ENCODE measurements around the gene SELENOP.

SELENOP gene, protein sequence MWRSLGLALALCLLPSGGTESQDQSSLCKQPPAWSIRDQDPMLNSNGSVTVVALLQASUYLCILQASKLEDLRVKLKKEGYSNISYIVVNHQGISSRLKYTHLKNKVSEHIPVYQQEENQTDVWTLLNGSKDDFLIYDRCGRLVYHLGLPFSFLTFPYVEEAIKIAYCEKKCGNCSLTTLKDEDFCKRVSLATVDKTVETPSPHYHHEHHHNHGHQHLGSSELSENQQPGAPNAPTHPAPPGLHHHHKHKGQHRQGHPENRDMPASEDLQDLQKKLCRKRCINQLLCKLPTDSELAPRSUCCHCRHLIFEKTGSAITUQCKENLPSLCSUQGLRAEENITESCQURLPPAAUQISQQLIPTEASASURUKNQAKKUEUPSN

DNA sequence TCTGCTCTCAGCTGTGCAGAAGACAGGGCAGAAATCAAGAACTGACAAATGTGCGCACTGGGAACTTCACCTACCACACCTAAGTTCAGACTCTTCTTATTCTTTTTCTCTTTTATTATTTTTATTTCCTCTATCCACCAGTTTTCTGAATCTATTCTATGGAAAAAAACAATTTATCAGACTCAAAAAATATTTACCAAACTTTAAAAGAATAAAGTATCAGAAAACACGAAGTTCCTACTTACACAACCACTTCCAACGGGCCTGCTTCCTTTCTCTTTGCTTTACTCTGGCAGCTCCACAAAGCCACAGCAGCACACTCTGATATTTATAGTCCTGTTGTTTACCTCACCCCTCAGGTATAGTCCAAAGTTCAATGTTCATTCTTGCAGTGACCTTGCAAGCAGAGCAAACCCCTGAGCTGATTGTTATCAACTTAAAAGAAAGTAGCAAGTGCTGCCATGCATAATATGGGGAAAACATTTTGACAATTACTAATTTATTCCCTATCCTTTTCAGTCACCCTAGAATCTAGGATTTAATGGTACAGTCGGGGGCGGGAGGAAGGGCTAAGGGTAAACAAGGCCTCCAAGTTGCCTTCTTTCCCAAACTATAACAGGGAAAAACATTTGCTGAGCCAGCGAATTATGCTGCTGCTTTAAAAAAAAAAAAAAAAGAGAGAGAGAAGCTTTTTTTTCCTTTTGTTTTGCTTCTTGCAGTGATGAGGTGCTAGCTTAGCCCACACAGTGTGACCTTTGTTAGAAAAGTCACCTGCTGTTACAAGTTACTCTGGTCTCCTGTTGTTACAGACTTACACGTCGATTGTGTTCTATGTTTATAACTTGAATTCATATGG, at the start of gene SELENOP:
Gene SELENOP (minus strand): TSS at position 302 of the 856 bp plus-strand sequence. CDS start 3,539 bp downstream, outside the sequence.
- H3K4me3 ChIP-seq (ENCODE audit: insufficient read length, low read depth), result peak within 1 kb of the TSS; percentile 25
- no peaks in the 10 kb centered on the region for H3K4me1 ChIP-seq (ENCODE audit: insufficient read depth, insufficient read length)
- no peaks in the 10 kb centered on the region for H3K9me3 ChIP-seq (ENCODE audit: insufficient read depth, low read length)
- TF ChIP-seq SUZ12 (IDR thresholded peaks at IDR 0.05; ENCODE audit: extremely low read depth, insufficient read depth, insufficient read length) (no peak), YY1 (IDR thresholded peaks at IDR 0.05; ENCODE audit: insufficient read depth, insufficient read length) (no peak), ZNF274 (IDR thresholded peaks at IDR 0.05; ENCODE audit: low read depth, low read length) (no peak)
- H3K9ac ChIP-seq (ENCODE audit: insufficient read length, low read depth), result no peak within 1 kb of the TSS
- no peaks in the 10 kb centered on the region for H3K27me3 ChIP-seq (ENCODE audit: insufficient read depth, insufficient read length)
- DNase-seq (ENCODE audit: low read depth, low spot score), result peak; percentile 36
- no peaks in the 10 kb centered on the region for H3K36me3 ChIP-seq (ENCODE audit: insufficient read depth, insufficient read length, low read length)

GRCh38 chr5:42858687-42859086, 47.0 kb upstream of the SELENOP start:
- H3K9me3 ChIP-seq (ENCODE audit: insufficient read depth, low read length), result peaks cover 5% of the 10 kb centered on the region; the same call in 1 of the 2 replicates
- no peak overlapping the region for H3K4me3 ChIP-seq (ENCODE audit: insufficient read length, low read depth)
- DNase-seq (ENCODE audit: low read depth, low spot score), result no peak
- H3K9ac ChIP-seq (ENCODE audit: insufficient read length, low read depth), result no peak overlapping the region
- TF ChIP-seq YY1 (IDR thresholded peaks at IDR 0.05; ENCODE audit: insufficient read depth, insufficient read length) (no peak), SUZ12 (IDR thresholded peaks at IDR 0.05; ENCODE audit: extremely low read depth, insufficient read depth, insufficient read length) (no peak), ZNF274 (IDR thresholded peaks at IDR 0.05; ENCODE audit: low read depth, low read length) (no peak)
- no peaks in the 10 kb centered on the region for H3K4me1 ChIP-seq (ENCODE audit: insufficient read depth, insufficient read length)
- H3K27me3 ChIP-seq (ENCODE audit: insufficient read depth, insufficient read length), result no peaks in the 10 kb centered on the region
- H3K36me3 ChIP-seq (ENCODE audit: insufficient read depth, insufficient read length, low read length), result no peaks in the 10 kb centered on the region

DNA sequence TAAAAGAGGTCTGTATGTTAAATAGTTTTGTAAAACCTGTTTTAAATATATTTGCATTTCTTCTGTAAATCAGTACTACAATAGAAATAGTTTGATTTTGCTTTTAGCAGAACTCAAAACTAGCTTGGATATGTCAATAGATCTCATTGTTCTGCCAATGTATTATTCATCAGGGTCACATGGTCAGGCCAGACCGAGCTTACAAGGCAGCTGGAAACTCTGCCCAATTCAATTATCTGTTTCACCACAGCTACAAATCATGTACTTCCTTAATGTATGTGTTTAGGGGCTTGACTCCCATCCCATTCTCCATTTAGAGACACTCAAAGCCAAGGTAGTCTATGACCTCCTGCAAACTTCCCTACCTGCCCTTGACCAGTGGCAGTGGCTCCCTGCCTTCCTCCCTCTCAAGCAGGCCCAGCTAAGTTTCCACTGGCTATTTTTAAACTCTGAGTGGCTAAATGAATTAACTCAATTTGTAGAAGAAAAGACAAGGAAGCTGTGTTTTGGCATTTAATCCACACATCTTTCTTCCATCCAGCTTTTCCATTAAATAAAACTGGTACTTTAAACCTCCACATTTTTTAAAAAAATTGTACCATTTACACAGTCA, 46.4 kb upstream of the SELENOP start:
- H3K4me1 ChIP-seq (ENCODE audit: insufficient read depth, insufficient read length), result no peaks in the 10 kb centered on the region
- H3K36me3 ChIP-seq (ENCODE audit: insufficient read depth, insufficient read length, low read length), result no peaks in the 10 kb centered on the region
- DNase-seq (ENCODE audit: low read depth, low spot score), result no peak
- no peak for TF ChIP-seq ZNF274 (IDR thresholded peaks at IDR 0.05; ENCODE audit: low read depth, low read length)
- TF ChIP-seq YY1 (IDR thresholded peaks at IDR 0.05; ENCODE audit: insufficient read depth, insufficient read length), result no peak
- no peak for TF ChIP-seq SUZ12 (IDR thresholded peaks at IDR 0.05; ENCODE audit: extremely low read depth, insufficient read depth, insufficient read length)
- H3K4me3 ChIP-seq (ENCODE audit: insufficient read length, low read depth), result no peak overlapping the region
- H3K27me3 ChIP-seq (ENCODE audit: insufficient read depth, insufficient read length), result no peaks in the 10 kb centered on the region
- peaks cover 5% of the 10 kb centered on the region; the same call in 1 of the 2 replicates for H3K9me3 ChIP-seq (ENCODE audit: insufficient read depth, low read length)
- no peak overlapping the region for H3K9ac ChIP-seq (ENCODE audit: insufficient read length, low read depth)

DNA sequence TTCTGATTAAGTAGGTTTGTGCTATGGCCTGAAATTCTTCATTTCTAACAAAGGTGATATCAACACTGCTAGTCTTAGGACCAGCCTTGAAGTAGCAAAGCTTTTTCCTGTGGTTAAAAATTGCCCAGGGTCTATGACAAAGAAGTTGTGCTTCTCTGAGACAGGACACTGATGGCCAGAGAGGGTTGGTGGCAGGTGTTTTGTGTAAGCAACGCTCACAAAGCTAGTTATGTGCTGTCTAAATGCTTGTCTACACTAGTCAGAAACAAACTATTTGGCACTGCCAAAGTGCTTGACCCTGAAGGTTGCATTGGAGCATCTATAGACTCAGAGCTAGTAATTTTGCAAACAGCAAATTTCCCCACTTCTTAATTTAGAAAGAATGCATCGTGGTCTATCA, 44.1 kb upstream of the SELENOP start:
- DNase-seq (ENCODE audit: low read depth, low spot score), result no peak
- no peaks in the 10 kb centered on the region for H3K36me3 ChIP-seq (ENCODE audit: insufficient read depth, insufficient read length, low read length)
- H3K9ac ChIP-seq (ENCODE audit: insufficient read length, low read depth), result no peak overlapping the region
- H3K27me3 ChIP-seq (ENCODE audit: insufficient read depth, insufficient read length), result no peaks in the 10 kb centered on the region
- no peak overlapping the region for H3K4me3 ChIP-seq (ENCODE audit: insufficient read length, low read depth)
- H3K9me3 ChIP-seq (ENCODE audit: insufficient read depth, low read length), result no peaks in the 10 kb centered on the region
- H3K4me1 ChIP-seq (ENCODE audit: insufficient read depth, insufficient read length), result no peaks in the 10 kb centered on the region
- TF ChIP-seq YY1 (IDR thresholded peaks at IDR 0.05; ENCODE audit: insufficient read depth, insufficient read length) (no peak), SUZ12 (IDR thresholded peaks at IDR 0.05; ENCODE audit: extremely low read depth, insufficient read depth, insufficient read length) (no peak), ZNF274 (IDR thresholded peaks at IDR 0.05; ENCODE audit: low read depth, low read length) (no peak)

DNA sequence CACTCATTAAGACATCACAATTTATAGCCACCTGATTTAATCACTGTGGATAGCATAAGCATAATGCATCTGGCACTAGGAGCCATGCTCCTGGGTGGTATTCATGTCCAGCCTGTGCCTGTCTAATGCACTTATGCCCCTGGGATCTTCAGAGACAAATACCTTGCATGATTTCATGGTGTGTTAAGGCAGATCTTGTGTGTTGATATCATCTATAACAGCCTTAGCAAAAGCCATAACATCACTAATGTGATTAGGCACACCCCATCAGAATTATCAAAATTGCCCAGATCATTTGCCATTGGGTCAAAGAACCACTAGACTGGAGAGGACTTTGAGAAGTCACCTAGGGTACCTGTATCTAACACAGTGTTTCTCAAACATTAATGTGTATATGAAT, 43.7 kb upstream of the SELENOP start:
- Histone ChIP-seq H3K4me1 (ENCODE audit: insufficient read depth, insufficient read length) (no peaks in the 10 kb centered on the region), H3K36me3 (ENCODE audit: insufficient read depth, insufficient read length, low read length) (no peaks in the 10 kb centered on the region), H3K27me3 (ENCODE audit: insufficient read depth, insufficient read length) (no peaks in the 10 kb centered on the region), H3K9ac (ENCODE audit: insufficient read length, low read depth) (no peak overlapping the region), H3K9me3 (ENCODE audit: insufficient read depth, low read length) (no peaks in the 10 kb centered on the region), H3K4me3 (ENCODE audit: insufficient read length, low read depth) (no peak overlapping the region)
- no peak for DNase-seq (ENCODE audit: low read depth, low spot score)
- TF ChIP-seq SUZ12 (IDR thresholded peaks at IDR 0.05; ENCODE audit: extremely low read depth, insufficient read depth, insufficient read length), result no peak
- no peak for TF ChIP-seq ZNF274 (IDR thresholded peaks at IDR 0.05; ENCODE audit: low read depth, low read length)
- no peak for TF ChIP-seq YY1 (IDR thresholded peaks at IDR 0.05; ENCODE audit: insufficient read depth, insufficient read length)

DNA sequence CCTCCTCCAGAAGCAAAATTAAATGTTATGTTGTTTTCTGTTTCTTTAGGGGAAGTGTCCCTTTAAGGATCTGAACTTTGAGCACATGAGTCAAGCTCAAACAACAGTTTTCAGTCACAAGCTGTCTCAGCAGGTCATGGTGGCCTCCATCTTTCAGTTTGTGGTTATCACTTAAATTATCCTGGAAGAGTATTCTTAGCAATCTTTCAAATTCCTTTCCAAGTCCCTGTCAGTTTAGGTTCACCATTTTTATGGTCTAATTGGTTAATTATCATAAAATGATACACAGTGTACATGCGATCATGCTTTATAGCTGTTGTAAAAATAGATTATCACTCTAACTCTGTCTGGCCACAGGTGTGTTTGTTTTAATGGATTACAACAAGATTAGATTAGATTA, 43.1 kb upstream of the SELENOP start:
- DNase-seq (ENCODE audit: low read depth, low spot score), result no peak
- Histone ChIP-seq H3K4me3 (ENCODE audit: insufficient read length, low read depth) (no peak overlapping the region), H3K4me1 (ENCODE audit: insufficient read depth, insufficient read length) (no peaks in the 10 kb centered on the region), H3K9me3 (ENCODE audit: insufficient read depth, low read length) (no peaks in the 10 kb centered on the region), H3K9ac (ENCODE audit: insufficient read length, low read depth) (no peak overlapping the region), H3K36me3 (ENCODE audit: insufficient read depth, insufficient read length, low read length) (no peaks in the 10 kb centered on the region), H3K27me3 (ENCODE audit: insufficient read depth, insufficient read length) (no peaks in the 10 kb centered on the region)
- TF ChIP-seq ZNF274 (IDR thresholded peaks at IDR 0.05; ENCODE audit: low read depth, low read length) (no peak), YY1 (IDR thresholded peaks at IDR 0.05; ENCODE audit: insufficient read depth, insufficient read length) (no peak), SUZ12 (IDR thresholded peaks at IDR 0.05; ENCODE audit: extremely low read depth, insufficient read depth, insufficient read length) (no peak)

Measured in NT2/D1 (cell line).